Neural progenitor cell (in vitro differentiated cells): Measurements from ENCODE around the gene C9. TPM values are rescaled to one million over a fixed set of nuclear protein-coding genes. Genes with fewer than 3 reads are reported as not detected.

Experiments used
- DNase-seq: peaks from one replicate; pipeline ENCODE4 v3.0.0-alpha.2; 2016; ENCODE audit warnings: low spot score
- H2AFZ ChIP-seq: fragments of 200-600 bp; sonication (generic); replicated peaks from 2 replicates; pipeline ENCODE4 v1.6.1; 2016; ENCODE audit warnings: antibody characterized with exemption
- H3F3A ChIP-seq: fragments of 200-600 bp; sonication (generic); 2 replicates; pipeline ENCODE4 v1.6.1; 2016; ENCODE audit warnings: antibody characterized with exemption, low read depth
- H3K27ac ChIP-seq: fragments of 200-600 bp; sonication (generic); 2 replicates; pipeline ENCODE4 v1.5.1; 2016; ENCODE audit warnings: mild to moderate bottlenecking
- H3K27me3 ChIP-seq: fragments of 200-600 bp; sonication (generic); 2 replicates; pipeline ENCODE4 v1.6.1; 2016; ENCODE audit warnings: mild to moderate bottlenecking, moderate library complexity
- H3K36me3 ChIP-seq: fragments of 200-600 bp; sonication (generic); 2 replicates; pipeline ENCODE4 v1.5.1; 2016
- H3K4me1 ChIP-seq: fragments of 200-600 bp; sonication (generic); 2 replicates; pipeline ENCODE4 v1.6.1; 2016; ENCODE audit warnings: mixed run types
- H3K4me2 ChIP-seq: fragments of 200-600 bp; sonication (generic); 2 replicates; pipeline ENCODE4 v1.6.1; 2016
- H3K4me3 ChIP-seq: fragments of 200-600 bp; sonication (generic); 2 replicates; pipeline ENCODE4 v1.5.1; 2016
- H3K79me2 ChIP-seq: fragments of 200-600 bp; sonication (generic); 2 replicates; pipeline ENCODE4 v1.6.1; 2016; ENCODE audit warnings: low read depth
- H3K9ac ChIP-seq: fragments of 200-600 bp; sonication (generic); 2 replicates; pipeline ENCODE4 v1.6.1; 2016
- H3K9me3 ChIP-seq: fragments of 200-600 bp; sonication (generic); 2 replicates; pipeline ENCODE4 v1.5.1; 2016; ENCODE audit warnings: low read depth
- H4K20me1 ChIP-seq: fragments of 200-600 bp; sonication (generic); 2 replicates; pipeline ENCODE4 v1.6.1; 2016; ENCODE audit warnings: low read depth
- H3K27ac Mint-ChIP-seq: 3 replicates; pipeline ENCODE4 v1.8.0; 2021; ENCODE audit warnings: mixed read lengths
- H3K27me3 Mint-ChIP-seq: 2 replicates; pipeline ENCODE4 v1.8.0; 2022; ENCODE audit warnings: low read depth, mild to moderate bottlenecking, inconsistent platforms, moderate library complexity, mixed read lengths; ENCODE audit not compliant: insufficient read depth
- H3K36me3 Mint-ChIP-seq: 3 replicates; pipeline ENCODE4 v1.8.0; 2021; ENCODE audit warnings: mixed read lengths
- H3K4me1 Mint-ChIP-seq: 3 replicates; pipeline ENCODE4 v1.8.0; 2021; ENCODE audit warnings: mixed read lengths
- H3K4me3 Mint-ChIP-seq: 3 replicates; pipeline ENCODE4 v1.8.0; 2021; ENCODE audit warnings: mild to moderate bottlenecking, moderate library complexity, mixed read lengths
- H3K9me3 Mint-ChIP-seq: 3 replicates; pipeline ENCODE4 v1.8.0; 2020; ENCODE audit warnings: mixed read lengths
- EZH2 ChIP-seq: fragments of 200-600 bp; sonication (generic); IDR thresholded peaks from 2 replicates; pipeline ENCODE4 v1.6.1; 2017; ENCODE audit warnings: antibody characterized with exemption, mild to moderate bottlenecking, moderate library complexity
- EZH2phosphoT487 ChIP-seq: fragments of 200-600 bp; sonication (generic); IDR thresholded peaks from 2 replicates; pipeline ENCODE4 v1.6.1; 2017; ENCODE audit warnings: antibody characterized with exemption
- total RNA-seq: library from RNA; depleted of rRNA; stranded (reverse); fragments of >200 nt; gene quantifications from 2 replicates; pipeline ENCODE4 v1.2.3, GENCODE V29; 2015; ENCODE audit warnings: low replicate concordance
- TF ChIP-seq, protein P1 (sequence below): fragments of 200-600 bp; sonication (generic); IDR thresholded peaks from 2 replicates; pipeline ENCODE4 v1.5.1; 2017; ENCODE audit warnings: antibody characterized with exemption, mild to moderate bottlenecking

The C9 gene
- total RNA-seq, 1 donor from 2014 or later: not detected

DNA sequence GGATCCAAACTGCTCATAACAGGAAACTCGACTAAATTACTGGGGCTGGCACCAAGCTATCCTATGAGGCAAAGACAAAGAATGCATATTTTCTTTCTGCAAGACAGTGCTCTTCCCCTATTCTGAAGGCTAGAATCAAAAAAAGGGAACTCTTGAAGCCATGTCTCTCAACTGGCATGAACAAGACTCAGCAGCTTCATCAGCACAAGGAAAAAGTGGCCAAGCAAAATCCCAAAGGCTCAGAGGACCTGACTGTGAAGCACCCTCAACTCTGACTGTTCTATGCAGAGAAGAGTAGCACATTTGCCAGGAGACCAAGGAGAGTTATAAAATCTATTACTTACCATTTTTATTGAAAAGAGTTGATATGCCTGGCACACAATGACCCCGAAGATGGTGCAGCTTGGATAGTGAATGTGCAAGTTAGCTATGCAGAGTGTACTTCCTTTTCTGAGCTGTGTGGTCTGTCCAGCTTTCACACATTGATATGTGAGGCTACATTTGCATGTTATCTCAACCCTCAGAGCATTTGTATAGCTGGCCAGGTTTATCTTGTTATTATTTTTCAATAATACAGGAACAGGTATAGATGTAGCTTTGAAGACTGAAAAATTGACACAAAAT, 94.0 kb downstream of the C9 start:
- no peaks in the 10 kb centered on the region for H3K9me3 Mint-ChIP-seq
- H3K36me3 ChIP-seq: no peaks in the 10 kb centered on the region
- DNase-seq: no peak
- TF ChIP-seq EZH2phosphoT487 (no peak), EZH2 (no peak)
- TF ChIP-seq, protein P1, sequence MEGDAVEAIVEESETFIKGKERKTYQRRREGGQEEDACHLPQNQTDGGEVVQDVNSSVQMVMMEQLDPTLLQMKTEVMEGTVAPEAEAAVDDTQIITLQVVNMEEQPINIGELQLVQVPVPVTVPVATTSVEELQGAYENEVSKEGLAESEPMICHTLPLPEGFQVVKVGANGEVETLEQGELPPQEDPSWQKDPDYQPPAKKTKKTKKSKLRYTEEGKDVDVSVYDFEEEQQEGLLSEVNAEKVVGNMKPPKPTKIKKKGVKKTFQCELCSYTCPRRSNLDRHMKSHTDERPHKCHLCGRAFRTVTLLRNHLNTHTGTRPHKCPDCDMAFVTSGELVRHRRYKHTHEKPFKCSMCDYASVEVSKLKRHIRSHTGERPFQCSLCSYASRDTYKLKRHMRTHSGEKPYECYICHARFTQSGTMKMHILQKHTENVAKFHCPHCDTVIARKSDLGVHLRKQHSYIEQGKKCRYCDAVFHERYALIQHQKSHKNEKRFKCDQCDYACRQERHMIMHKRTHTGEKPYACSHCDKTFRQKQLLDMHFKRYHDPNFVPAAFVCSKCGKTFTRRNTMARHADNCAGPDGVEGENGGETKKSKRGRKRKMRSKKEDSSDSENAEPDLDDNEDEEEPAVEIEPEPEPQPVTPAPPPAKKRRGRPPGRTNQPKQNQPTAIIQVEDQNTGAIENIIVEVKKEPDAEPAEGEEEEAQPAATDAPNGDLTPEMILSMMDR: no peak
- no peak overlapping the region for H3K9ac ChIP-seq
- H3K27me3 Mint-ChIP-seq: peaks cover 2% of the 10 kb centered on the region
- H2AFZ ChIP-seq: no peak overlapping the region
- H3K4me3 Mint-ChIP-seq: no peak overlapping the region
- no peak overlapping the region for H3K27ac Mint-ChIP-seq
- H3K4me1 Mint-ChIP-seq: no peaks in the 10 kb centered on the region
- H3K79me2 ChIP-seq: no peaks in the 10 kb centered on the region
- H3K4me3 ChIP-seq: no peak overlapping the region
- H3F3A ChIP-seq: no peaks in the 10 kb centered on the region
- no peaks in the 10 kb centered on the region for H4K20me1 ChIP-seq
- H3K27me3 ChIP-seq: no peaks in the 10 kb centered on the region
- H3K27ac ChIP-seq: no peak overlapping the region
- no peaks in the 10 kb centered on the region for H3K36me3 Mint-ChIP-seq
- H3K9me3 ChIP-seq: no peaks in the 10 kb centered on the region
- no peaks in the 10 kb centered on the region for H3K4me1 ChIP-seq
- no peak overlapping the region for H3K4me2 ChIP-seq

DNA sequence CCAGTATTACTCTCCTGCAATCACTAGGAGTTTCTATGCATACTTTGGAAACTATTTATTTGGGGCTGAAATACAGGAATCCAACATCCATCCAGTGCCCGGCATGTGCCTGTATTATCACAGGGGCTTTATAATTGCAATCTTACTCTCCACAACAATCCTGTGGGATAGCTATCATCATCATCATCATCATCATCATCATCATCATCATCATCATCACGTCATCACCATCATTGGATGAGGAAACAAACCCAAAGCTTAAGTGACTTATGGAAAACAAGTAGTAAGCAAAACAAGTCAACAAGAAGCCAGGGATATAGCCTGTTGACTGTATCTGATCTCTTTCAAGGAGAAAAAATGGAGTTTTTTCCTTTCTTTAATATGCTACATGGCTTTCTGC, 97.1 kb downstream of the C9 start:
- Mint-ChIP-seq H3K27ac (no peak overlapping the region), H3K9me3 (no peaks in the 10 kb centered on the region), H3K4me3 (no peak overlapping the region), H3K4me1 (no peaks in the 10 kb centered on the region), H3K27me3 (peaks cover under 1% of the 10 kb centered on the region), H3K36me3 (no peaks in the 10 kb centered on the region)
- Histone ChIP-seq H3K9me3 (no peaks in the 10 kb centered on the region), H3K4me1 (no peaks in the 10 kb centered on the region), H3K9ac (no peak overlapping the region), H3K4me2 (no peak overlapping the region), H3K79me2 (no peaks in the 10 kb centered on the region), H2AFZ (no peak overlapping the region), H3K36me3 (no peaks in the 10 kb centered on the region), H3K4me3 (no peak overlapping the region), H3K27me3 (no peaks in the 10 kb centered on the region), H3F3A (no peaks in the 10 kb centered on the region), H4K20me1 (no peaks in the 10 kb centered on the region), H3K27ac (no peak overlapping the region)
- no peak for DNase-seq
- TF ChIP-seq EZH2 (no peak), EZH2phosphoT487 (no peak)
- TF ChIP-seq, protein P1: no peak

DNA sequence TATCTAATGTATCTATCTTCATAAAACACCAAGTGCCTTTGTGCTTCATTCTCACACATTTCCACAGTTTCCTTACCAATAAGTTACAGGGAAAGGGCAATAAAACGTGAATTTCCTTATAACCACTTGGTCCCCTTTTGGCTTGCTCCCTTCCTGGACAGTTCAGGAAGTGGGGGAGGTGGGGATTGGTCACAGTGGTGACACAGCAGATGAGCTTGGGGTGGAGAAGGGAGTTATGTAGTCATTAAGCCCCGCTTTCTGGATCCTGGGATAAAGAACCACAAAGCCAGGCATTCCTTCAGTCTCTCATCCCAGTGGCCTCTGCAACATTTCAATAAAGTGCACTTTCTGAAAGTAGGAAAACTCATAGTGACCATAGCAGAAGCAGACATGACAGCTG, 97.9 kb downstream of the C9 start:
- no peak overlapping the region for H3K27ac Mint-ChIP-seq
- Histone ChIP-seq H3K27ac (no peak overlapping the region), H3K27me3 (no peaks in the 10 kb centered on the region), H3K4me1 (no peaks in the 10 kb centered on the region), H2AFZ (no peak overlapping the region), H3K9me3 (no peaks in the 10 kb centered on the region), H3K9ac (no peak overlapping the region), H3K36me3 (no peaks in the 10 kb centered on the region), H4K20me1 (no peaks in the 10 kb centered on the region), H3K4me2 (no peak overlapping the region), H3F3A (no peaks in the 10 kb centered on the region), H3K79me2 (no peaks in the 10 kb centered on the region), H3K4me3 (no peak overlapping the region)
- H3K36me3 Mint-ChIP-seq: no peaks in the 10 kb centered on the region
- H3K9me3 Mint-ChIP-seq: no peaks in the 10 kb centered on the region
- no peaks in the 10 kb centered on the region for H3K27me3 Mint-ChIP-seq
- no peaks in the 10 kb centered on the region for H3K4me1 Mint-ChIP-seq
- no peak for DNase-seq
- TF ChIP-seq EZH2 (no peak), EZH2phosphoT487 (no peak)
- TF ChIP-seq, protein P1: no peak
- no peak overlapping the region for H3K4me3 Mint-ChIP-seq
